Neural crest cell (in vitro differentiated cells): ENCODE data around the gene CEP350. TPM values are rescaled to one million over a fixed set of nuclear protein-coding genes. Genes with fewer than 3 reads are reported as not detected.

Source experiments
- DNase-seq: peaks from one replicate; pipeline ENCODE4 v3.0.0; 2021; ENCODE audit warnings: low read depth, mixed read lengths, low spot score
- H3K27ac Mint-ChIP-seq: one replicate; pipeline ENCODE4 v1.8.0; 2021; ENCODE audit warnings: mild to moderate bottlenecking, mixed read lengths; ENCODE audit not compliant: unreplicated experiment
- H3K27me3 Mint-ChIP-seq: 2 replicates; pipeline ENCODE4 v1.8.0; 2021; ENCODE audit warnings: low read depth, mild to moderate bottlenecking, mixed read lengths
- H3K36me3 Mint-ChIP-seq: 2 replicates; pipeline ENCODE4 v1.8.0; 2021; ENCODE audit warnings: low read depth, mild to moderate bottlenecking, mixed read lengths
- H3K4me1 Mint-ChIP-seq: 2 replicates; pipeline ENCODE4 v1.8.0; 2021; ENCODE audit warnings: mixed read lengths
- H3K4me3 Mint-ChIP-seq: one replicate; pipeline ENCODE4 v1.8.0; 2021; ENCODE audit warnings: mild to moderate bottlenecking, mixed read lengths
- H3K9me3 Mint-ChIP-seq: 2 replicates; pipeline ENCODE4 v1.8.0; 2021; ENCODE audit warnings: mixed read lengths
- CTCF ChIP-seq: fragments of 200-600 bp; sonication (generic); conservative IDR thresholded peaks from 2 replicates; pipeline ENCODE4 v1.5.0; 2021; ENCODE audit warnings: antibody characterized with exemption, mild to moderate bottlenecking
- total RNA-seq: library from RNA; stranded (reverse); gene quantifications from 2 replicates; pipeline ENCODE4 v1.2.1, GENCODE V29; 2021

CEP350 gene
- total RNA-seq, 1 donor from 2014 or later = 44.8 TPM

DNA sequence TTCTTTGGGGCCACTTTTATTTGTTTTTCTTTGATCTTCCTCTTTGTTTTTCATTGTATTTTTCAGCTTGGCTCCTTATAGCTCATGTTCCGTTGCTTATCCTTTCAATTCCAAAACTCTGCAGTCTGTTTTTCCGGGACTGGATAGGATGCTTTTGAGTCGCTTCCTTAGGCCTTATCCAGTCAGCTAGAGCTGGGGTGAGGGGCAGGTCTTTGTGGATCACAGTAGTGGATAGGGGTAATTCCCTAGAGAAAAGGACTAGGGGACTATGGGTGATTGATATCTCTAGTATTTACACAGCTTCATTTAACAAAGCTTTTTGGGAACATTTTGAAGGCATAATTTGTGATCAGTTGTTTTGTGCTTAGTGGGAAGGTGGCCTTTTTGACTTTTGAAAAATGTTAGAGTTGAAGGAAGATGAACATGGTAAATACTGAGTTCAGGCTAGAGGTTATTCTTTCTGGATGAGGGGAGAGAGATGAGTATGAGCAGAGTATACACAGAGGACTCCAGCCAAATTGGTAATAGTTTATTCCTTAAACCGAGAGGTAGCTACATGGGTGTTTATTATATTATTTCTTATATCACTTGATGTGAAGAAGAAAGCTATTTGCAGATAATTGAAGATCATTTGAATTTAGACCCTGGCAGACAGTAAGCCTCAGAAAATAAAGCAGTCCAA lies 22.5 kb downstream of the CEP350 start:
- H3K27me3 Mint-ChIP-seq = no peaks in the 10 kb centered on the region
- H3K4me3 Mint-ChIP-seq = no peak overlapping the region
- H3K9me3 Mint-ChIP-seq = peaks cover 7% of the 10 kb centered on the region
- TF ChIP-seq CTCF = no peak
- peaks cover 16% of the 10 kb centered on the region for H3K4me1 Mint-ChIP-seq
- peaks cover 14% of the 10 kb centered on the region for H3K36me3 Mint-ChIP-seq
- peak overlapping the region; percentile 24 for H3K27ac Mint-ChIP-seq
- no peak for DNase-seq

- no peak for DNase-seq
- Mint-ChIP-seq H3K27ac (no peak overlapping the region), H3K36me3 (peaks cover 13% of the 10 kb centered on the region), H3K4me3 (no peak overlapping the region), H3K4me1 (peaks cover 12% of the 10 kb centered on the region), H3K27me3 (no peaks in the 10 kb centered on the region), H3K9me3 (peaks cover 4% of the 10 kb centered on the region)
- no peak for TF ChIP-seq CTCF
Measured at GRCh38 chr1:179978199-179979079, 23.8 kb downstream of the CEP350 start.

DNA sequence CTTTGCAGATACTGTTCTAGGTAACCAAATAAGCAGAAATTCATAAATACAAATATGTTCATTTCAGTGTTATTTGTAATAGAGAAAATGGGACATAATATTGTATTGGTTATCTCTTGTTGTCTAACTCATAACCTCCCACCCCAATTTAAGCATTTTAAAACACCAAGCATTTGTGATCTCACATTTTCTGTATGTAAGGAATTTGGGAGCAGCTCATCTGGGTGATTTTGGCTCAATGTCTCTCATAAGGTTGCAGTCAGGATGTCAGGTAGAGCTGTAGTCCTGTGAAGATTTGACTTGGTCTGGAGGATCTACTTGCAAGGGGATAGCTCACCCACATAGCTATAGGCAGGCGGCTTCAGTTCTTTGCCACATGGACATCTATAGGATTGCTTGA lies 29.5 kb downstream of the CEP350 start:
- TF ChIP-seq CTCF = no peak
- Mint-ChIP-seq H3K9me3 (peaks cover 4% of the 10 kb centered on the region), H3K27ac (no peak overlapping the region), H3K4me1 (no peaks in the 10 kb centered on the region), H3K4me3 (no peak overlapping the region), H3K27me3 (no peaks in the 10 kb centered on the region), H3K36me3 (peaks cover 8% of the 10 kb centered on the region)
- DNase-seq = no peak

GRCh38 chr1:179984942-179985341 lies 30.3 kb downstream of the CEP350 start:
- H3K36me3 Mint-ChIP-seq = peaks cover 1% of the 10 kb centered on the region
- no peak overlapping the region for H3K4me3 Mint-ChIP-seq
- no peak for TF ChIP-seq CTCF
- no peaks in the 10 kb centered on the region for H3K27me3 Mint-ChIP-seq
- H3K9me3 Mint-ChIP-seq = peaks cover 1% of the 10 kb centered on the region
- no peak for DNase-seq
- H3K27ac Mint-ChIP-seq = no peak overlapping the region
- H3K4me1 Mint-ChIP-seq = no peaks in the 10 kb centered on the region

DNA sequence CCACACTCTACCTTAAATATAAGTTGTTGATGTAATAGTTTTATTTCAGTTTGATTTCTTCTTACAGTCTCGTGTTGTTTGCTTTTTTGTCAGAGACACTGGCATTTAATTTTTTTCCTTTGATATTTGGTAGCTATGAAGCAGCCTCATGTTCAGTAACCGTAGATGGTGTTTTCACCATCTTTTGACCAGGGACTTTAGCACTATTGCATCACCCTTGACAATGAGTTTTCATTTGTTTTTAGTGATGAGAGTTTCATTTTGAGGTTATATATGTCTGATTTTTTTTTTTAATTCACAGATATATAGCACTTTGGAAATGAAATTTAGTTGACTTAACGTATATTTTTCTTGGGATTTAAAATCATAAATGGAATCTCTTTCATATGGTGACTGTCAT lies 36.2 kb downstream of the CEP350 start:
- Mint-ChIP-seq H3K27ac (no peak overlapping the region), H3K4me1 (no peaks in the 10 kb centered on the region), H3K9me3 (no peaks in the 10 kb centered on the region), H3K4me3 (no peak overlapping the region), H3K27me3 (no peaks in the 10 kb centered on the region), H3K36me3 (peaks cover 5% of the 10 kb centered on the region)
- no peak for TF ChIP-seq CTCF
- DNase-seq = no peak
